GM19193 (cell line): Measurements from ENCODE around the gene ERRFI1.

ENCODE experiments used
- POLR2A ChIP-seq: IDR thresholded peaks from 4 replicates; pipeline ENCODE4 v1.6.1; 2011; ENCODE audit not compliant: insufficient read depth, insufficient read length; ENCODE audit errors: extremely low read depth

Gene ERRFI1, protein sequence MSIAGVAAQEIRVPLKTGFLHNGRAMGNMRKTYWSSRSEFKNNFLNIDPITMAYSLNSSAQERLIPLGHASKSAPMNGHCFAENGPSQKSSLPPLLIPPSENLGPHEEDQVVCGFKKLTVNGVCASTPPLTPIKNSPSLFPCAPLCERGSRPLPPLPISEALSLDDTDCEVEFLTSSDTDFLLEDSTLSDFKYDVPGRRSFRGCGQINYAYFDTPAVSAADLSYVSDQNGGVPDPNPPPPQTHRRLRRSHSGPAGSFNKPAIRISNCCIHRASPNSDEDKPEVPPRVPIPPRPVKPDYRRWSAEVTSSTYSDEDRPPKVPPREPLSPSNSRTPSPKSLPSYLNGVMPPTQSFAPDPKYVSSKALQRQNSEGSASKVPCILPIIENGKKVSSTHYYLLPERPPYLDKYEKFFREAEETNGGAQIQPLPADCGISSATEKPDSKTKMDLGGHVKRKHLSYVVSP

DNA sequence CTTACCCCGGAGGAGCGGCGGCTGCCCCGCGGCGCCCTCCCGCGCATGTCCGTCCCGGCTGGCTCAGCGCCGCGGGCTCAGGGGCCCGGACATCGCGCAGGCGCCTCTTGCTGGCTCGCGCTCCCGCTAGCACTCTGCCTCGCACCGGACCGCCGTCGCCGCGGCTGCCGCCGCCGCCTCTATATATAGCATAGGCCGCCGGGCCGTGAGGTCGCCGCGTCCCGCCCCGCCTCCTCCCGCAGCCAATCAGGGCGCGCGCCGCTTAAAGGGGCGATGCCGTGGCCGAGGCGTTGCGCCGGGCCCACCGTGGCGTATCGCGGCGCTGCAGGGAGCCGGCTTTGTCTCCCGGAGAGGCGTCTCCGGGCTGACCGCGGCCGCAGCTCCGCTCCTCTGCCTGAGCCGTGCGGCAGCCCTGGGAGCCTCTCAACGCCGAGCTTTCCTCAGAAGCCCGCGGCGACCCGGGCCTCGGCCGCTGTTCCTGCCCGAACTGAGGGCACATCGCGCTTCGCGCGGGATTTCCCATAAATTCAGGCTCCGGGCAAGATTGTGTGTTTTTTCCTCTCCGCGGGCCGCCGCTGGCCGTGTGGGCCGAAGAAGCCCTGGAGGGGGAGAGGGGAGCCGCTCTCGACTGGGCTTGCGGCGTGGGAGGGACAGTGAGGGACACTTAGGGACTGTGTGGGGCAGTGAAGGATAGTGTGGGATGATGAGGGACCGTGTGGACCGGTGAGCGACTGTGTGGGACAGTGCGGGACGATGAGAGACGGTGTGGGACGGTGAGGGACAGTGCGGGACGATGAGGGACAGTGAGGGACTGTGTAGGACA is at the start of gene ERRFI1:
TSS of gene ERRFI1 (minus strand) at position 157 of the 823 bp plus-strand sequence. CDS start 10,690 bp downstream, outside the sequence.
- peak; percentile 91 for TF ChIP-seq POLR2A

DNA sequence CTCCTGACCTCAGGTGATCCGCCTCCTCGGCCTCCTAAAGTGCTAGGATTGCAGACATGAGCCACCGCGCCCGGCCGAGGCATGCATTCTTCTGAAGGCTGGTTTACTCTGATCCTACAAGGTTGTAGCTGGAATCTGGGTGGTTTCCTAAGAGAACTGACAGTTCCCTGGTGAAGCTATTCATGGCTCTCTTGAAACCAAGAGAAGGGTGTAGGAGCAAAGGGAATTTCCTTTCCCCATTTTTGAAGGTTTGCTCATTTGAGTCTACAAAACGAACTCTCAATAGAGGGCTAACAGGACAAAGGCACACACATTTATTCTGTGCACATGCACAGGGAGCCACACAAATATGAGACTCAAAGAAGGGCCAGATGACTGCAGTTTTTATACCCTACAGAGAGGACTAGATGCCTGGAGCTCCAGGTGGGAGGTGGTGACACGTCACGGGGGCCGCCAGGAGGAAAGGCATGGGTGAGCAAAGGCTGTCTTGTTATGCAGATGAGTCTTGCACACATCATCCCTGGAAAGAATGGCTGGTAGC is 49.5 kb upstream of the ERRFI1 start:
- TF ChIP-seq POLR2A, result no peak

DNA sequence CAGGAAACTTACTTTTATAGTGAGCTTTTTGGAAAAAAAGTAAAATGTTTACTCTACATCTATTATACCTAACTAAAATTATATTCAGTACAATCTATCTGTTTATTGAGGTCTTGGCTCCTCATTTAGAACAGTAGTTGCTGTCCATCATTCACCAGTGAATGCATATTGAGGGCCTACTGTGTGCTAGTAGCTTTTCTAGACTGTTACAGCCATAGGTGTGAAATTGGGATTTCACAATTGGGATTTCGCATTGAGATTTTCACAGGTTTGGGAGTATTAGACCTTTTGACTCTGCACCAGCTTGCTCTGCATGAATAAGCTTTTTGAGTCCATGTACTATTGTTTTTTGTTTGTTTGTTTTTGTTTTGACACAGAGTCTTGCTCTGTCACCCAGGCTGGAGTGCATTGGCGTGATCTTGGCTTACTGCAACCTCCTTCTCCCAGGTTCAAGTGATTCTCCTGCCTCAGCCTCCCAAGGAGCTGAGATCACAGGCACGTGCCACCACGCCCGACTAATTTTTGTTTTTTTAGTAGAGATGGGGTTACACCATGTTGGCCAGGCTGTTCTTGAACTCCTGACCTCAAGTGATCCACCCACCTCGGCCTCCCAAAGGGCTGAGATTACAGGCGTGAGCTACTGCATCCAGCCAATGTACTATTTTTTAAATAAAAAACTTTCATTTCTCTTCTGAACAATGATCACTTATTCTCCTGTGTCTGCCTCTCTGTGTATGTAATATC is 47.2 kb upstream of the ERRFI1 start:
- TF ChIP-seq POLR2A, result no peak

DNA sequence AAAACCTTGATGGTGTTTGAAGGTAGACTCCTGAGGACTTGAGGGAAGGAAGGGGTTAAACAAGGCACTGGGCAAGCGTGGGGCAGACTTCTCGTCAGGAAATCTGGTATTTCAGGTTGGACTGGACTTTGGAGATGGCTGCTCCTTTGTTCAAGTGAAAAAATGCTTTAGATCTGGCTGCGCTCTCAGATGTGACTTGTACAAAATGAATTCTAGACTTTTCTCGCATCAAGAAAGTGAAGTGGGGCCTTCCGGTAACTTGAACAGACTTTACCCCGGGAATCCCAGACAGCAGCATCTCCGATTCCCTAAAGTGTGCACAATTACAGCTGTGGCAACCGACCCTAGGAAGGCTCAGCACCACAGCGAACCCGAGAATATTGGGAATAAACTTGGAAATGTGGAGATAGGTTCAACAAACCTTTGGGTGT is 44.3 kb upstream of the ERRFI1 start:
- TF ChIP-seq POLR2A, result no peak

DNA sequence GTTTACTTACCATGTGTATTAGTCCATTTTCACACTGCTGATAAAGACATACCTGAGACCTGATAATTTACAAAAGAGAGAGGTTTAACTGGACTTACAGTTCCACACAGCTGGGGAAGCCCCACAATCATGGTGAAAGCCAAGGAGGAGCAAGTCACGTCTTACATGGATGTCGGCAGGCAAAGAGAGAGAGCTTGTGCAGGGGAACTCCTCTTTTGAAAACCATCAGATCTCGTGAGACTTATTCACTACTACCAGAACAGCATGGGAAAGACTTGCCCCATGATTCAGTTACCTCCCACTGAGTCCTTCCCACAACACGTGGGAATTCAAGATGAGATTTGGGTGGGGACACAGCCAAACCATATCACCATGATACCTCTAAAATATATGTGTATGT is 39.3 kb upstream of the ERRFI1 start:
- TF ChIP-seq POLR2A, result no peak

DNA sequence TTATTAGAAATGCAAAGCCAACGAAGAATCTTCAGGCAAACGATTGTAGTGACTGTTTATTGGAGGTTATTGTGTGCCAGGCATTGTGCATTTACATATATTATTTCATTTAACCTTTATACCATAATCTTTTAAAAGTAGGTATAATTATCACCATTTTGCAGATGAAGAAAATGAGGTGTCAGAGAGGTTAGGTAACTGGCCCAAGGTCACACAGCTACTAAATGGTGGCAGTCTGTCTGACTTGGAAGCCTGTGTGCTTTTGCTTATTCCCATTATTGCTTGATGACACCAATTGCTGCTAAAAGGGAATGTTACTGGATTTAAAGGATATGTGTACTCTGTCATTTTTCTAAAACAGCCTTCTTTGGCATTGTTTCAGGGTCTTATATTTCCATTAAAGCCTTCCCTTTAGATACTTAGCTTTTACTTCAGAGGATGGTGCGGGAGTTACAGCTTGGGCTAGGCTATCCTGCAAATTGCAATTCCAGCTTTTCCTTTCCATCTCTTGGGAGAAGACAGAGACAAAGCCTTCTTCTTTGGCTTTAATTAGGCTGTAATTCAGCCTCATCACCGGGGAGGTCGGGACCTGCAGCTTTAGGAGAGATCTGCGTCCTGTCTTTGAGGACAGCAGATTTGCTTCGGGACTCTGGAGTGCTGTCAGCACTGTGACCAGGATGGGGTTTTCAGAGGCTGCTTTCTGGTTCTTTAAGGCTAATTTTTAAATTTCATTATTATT is 37.4 kb upstream of the ERRFI1 start:
- no peak for TF ChIP-seq POLR2A

DNA sequence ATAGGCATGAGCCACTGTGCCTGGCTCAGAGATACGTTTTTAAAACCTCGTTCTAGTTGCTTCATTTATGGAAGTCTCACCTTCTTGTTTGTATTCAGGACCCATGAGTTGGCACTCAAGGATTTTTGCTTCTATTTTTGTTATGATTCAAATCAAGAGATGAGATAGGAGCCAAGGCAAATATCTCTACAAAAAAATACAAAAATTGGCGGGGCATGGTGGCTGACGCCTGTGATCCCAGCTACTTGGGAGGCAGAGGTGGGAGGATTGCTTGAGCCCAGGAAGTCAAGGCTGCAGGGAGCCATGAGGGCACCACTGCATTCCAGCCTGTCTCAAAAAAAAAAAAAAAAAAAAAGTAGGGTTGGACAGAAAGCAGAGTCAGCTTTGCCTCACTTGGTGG is 36.8 kb upstream of the ERRFI1 start:
- no peak for TF ChIP-seq POLR2A

DNA sequence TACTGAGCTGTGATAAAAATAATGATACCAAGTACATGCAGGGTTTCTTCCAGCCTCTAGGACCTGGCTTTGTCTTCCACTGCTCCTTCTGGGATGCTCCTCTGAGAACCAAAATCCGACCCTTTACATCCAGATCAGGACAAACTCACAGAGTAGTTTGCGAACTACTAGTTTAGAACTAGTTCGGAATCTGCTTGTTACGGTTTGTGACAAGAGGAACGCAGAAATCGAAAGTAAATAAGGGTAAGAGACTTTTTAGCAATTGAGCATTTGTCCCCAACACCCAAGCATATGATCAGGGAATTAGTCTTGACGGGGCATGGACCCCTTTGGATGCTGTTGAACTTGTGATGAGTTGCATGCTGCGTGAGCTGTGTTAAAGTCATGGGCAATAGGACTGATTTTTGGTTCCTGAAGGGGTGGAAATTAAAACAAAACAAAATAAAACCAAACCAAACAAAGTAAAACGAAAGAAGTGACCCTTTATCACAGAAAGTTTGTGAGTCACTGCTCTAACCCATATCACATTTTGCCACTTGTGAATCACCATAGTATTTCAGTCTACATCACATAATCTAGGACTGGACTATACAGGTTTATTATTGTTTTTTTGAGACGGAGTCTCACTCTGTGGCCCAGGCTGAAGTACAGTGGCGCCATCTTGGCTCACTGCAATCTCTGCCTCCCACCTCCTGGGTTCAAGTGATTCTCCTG is 35.7 kb upstream of the ERRFI1 start:
- no peak for TF ChIP-seq POLR2A

DNA sequence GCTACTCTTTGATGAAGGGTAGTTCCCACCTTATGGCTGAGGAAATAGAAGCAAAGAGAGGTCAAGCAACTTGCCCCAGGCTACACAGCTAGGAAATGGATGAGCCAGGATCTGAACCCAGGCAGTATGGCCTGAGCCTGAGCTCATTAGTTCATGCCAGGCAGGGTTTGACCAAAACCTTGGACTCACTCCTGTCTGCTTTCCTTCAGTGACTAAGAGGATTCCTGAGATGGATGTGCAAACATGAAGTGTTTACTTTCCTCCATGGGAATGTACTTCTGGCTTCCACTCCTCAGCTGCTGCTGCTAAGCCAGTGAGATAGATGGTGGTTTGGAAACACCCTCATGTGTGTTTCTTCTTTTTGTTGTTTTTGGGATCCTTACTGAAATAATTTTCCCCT is 35.1 kb upstream of the ERRFI1 start:
- no peak for TF ChIP-seq POLR2A

DNA sequence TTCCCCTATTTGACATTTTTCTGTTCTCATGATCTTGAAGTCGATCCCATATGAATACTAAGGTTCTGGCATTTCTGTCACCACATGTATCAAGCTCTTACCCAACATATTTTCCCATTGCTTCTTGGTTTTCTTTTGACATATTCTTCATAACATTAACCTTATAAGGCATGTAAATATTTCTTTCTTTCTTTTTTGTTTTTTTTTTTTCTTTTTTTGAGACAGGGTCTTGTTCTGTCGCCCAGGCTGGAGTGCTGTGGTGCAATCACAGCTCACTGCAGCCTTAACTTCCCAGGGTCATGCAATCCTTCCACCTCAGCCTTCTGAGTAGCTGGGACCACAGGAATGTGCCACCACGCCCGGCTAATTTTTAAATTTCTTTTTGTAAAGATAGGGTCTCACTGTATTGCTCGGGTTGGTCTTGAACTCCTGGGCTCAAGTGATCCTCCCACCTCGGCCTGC is 33.1 kb upstream of the ERRFI1 start:
- no peak for TF ChIP-seq POLR2A

DNA sequence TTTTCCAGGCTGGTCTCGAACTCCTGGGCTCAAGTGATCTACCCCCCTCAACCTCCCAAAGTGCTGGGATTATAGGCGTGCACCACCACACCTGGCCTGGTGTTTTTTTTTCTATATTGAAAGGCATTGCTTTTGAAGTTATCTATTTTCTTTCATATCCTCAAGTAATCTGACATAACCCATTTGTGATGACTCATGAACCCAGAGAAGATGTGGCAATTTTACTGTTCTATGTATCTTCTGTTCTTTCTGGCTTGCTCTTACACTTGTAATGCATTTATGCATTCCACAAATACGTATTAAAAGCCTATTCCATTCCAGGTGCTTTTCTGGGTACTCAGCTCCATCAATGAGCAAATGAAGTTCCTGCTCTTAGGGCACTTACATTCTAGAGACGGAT is 29.9 kb upstream of the ERRFI1 start:
- no peak for TF ChIP-seq POLR2A

DNA sequence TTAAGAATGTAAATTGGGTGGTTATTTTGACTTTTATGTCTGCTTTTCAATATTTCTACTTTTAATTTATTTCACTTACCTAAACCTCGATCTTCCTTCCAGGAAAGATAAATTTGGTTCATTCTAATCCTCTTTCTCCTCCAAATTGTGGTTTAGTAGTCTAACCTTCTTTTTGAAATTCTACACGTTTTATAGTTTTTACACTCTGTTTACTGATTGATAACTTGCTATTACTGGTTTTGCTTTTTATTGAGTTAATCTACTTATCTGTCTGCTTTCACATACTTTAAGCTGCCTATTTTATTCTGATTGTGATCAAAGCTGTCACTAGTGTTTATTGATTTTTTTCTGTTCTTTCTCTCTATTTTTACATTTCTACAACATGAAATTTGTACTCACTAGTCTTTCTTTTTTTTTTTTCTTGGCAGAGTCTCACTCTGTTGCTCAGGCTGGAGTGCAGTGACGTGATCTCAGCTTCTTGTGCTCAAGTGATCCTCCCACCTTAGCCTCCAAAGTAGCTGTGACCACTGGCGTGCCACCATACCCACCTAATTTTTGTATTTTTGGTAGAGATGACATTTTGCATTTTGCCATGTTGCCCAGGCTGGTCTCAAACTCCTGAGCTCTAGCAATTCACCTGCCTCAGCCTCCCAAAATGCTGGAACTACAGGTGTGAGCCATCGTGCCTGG is 27.9 kb upstream of the ERRFI1 start:
- no peak for TF ChIP-seq POLR2A

DNA sequence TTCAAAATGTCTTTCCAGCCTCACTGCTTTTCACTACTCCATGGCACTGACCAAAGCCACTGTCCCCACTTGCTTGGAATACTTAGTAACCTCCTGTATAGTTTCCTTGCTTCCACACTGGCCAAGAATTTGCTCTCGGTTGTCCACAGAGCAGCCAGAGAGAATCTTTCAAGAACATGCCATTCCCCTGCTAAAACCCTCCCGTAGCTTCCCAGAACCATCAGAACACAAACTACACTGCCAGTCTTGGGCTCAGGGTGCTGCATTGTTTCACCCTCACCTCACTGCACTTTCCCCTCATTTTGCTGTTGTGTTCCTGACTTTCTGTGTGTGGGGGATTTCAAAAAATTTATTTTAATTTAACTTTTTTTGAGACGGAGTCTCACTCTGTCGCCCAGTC is 25.5 kb upstream of the ERRFI1 start:
- no peak for TF ChIP-seq POLR2A
